GM15510 (cell line): ENCODE results near the gene PTBP3.

ENCODE experiments used
- POLR2A ChIP-seq: IDR thresholded peaks from 3 replicates; pipeline ENCODE4 v1.6.1; 2011; ENCODE audit warnings: borderline replicate concordance; ENCODE audit not compliant: insufficient read length; ENCODE audit errors: extremely low read depth

PTBP3 gene

GRCh38 chr9:112332977-112333638 lies at the start of gene PTBP3:
Gene PTBP3, minus strand, starts transcription at chr9:112333619. Its CDS starts 35,754 bp downstream, at chr9:112297865.
- TF ChIP-seq POLR2A: peak; percentile 65

GRCh38 chr9:112382501-112383364 lies 49.3 kb upstream of the PTBP3 start:
- no peak for TF ChIP-seq POLR2A

GRCh38 chr9:112382066-112382465 lies 48.6 kb upstream of the PTBP3 start:
- no peak for TF ChIP-seq POLR2A

- no peak for TF ChIP-seq POLR2A
Measured at GRCh38 chr9:112380825-112381221, 47.4 kb upstream of the PTBP3 start.

- no peak for TF ChIP-seq POLR2A
Measured at GRCh38 chr9:112380102-112380824, 46.8 kb upstream of the PTBP3 start, which contains the start of gene HSDL2. Gene HSDL2, plus strand, starts transcription at chr9:112380108. Its CDS starts 56 bp downstream, at chr9:112380164.

GRCh38 chr9:112379177-112380101 lies 46.0 kb upstream of the PTBP3 start:
- TF ChIP-seq POLR2A: peak; percentile 75

GRCh38 chr9:112378328-112379176 lies 45.1 kb upstream of the PTBP3 start:
- no peak for TF ChIP-seq POLR2A

GRCh38 chr9:112377684-112378327 lies 44.4 kb upstream of the PTBP3 start:
- TF ChIP-seq POLR2A: no peak

GRCh38 chr9:112377087-112377486 lies 43.7 kb upstream of the PTBP3 start:
- TF ChIP-seq POLR2A: no peak

GRCh38 chr9:112375361-112375760 lies 41.9 kb upstream of the PTBP3 start:
- TF ChIP-seq POLR2A: no peak

GRCh38 chr9:112371060-112371459 lies 37.6 kb upstream of the PTBP3 start:
- TF ChIP-seq POLR2A: no peak

- TF ChIP-seq POLR2A: no peak
Measured at GRCh38 chr9:112369817-112370216, 36.4 kb upstream of the PTBP3 start.

GRCh38 chr9:112367465-112367864 lies 34.0 kb upstream of the PTBP3 start:
- no peak for TF ChIP-seq POLR2A
